HuH-7 (cell line): Measurements from ENCODE around the gene UBE2D2.
A peak's percentile ranks its signal among the peaks of the same experiment; 100 is the strongest.
"Not testable (repeated sequence)": the region's sequence is repeated elsewhere in the genome, so short reads cannot be mapped to it uniquely, and the experiment has no call there.

ENCODE experiments used
- DNase-seq: peaks from one replicate; pipeline ENCODE4 v3.0.0; 2011; ENCODE audit warnings: low spot score

The UBE2D2 gene

DNA sequence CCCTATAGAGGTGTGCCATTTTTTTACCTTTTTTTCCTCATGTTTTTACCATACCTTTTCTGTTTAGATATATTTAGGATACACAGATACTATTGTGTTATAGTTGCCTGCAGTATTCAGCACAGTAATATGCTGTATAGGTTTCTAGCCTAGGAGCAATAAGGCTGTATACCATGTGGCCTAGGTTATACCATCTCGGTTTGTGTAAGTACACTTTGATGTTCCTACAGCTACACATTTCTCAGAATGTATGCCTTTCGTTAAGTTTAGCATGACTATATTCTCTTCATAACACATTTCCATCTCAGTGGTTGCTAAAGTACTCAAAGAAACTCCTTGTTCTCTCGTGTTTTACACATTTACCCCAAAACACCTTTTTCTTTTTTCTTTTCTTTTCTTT, 23.0 kb downstream of the UBE2D2 start:
- DNase-seq, result no peak

DNA sequence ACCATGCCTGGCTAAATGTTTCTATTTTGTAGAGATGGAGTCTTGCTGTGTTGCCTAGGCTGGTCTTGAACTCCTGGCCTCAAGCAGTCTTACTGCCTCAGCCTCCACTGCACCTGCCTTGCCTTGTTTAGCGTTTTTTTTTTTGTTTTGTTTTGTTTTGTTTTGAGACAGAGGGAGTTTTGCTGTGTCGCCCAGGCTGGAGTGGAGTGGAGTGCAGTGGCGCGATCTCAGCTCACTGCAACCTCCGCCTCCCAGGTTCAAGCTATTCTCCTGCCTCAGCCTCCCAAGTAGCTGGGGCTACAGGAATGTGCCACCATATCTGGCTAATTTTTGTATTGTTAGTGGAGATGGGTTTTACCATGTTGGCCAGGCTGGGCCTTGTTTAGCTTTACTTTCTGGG, 27.0 kb downstream of the UBE2D2 start:
- DNase-seq, result not testable (repeated sequence)

- DNase-seq, result no peak
Measured at GRCh38 chr5:139588962-139589361, 27.8 kb downstream of the UBE2D2 start.

- no peak for DNase-seq
Measured at GRCh38 chr5:139592289-139592688, 31.1 kb downstream of the UBE2D2 start.

DNA sequence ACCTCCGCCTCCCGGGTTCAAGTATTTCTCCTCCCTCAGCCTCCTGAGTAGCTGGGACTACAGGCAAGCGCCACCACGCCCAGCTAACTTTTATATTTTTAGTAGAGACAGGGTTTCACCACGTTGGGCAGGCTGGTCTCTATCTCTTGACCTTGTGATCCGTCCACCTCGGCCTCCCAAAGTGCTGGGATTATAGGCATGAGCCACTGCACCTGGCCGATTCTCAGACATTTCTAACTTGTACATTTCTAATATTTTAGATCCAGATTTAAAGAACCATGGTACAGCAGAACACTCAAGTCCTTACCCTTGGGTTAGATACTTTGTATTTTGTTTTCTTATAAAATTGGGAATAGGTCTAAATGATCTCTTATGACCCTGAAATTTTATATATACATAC, 31.9 kb downstream of the UBE2D2 start:
- not testable (repeated sequence) for DNase-seq

DNA sequence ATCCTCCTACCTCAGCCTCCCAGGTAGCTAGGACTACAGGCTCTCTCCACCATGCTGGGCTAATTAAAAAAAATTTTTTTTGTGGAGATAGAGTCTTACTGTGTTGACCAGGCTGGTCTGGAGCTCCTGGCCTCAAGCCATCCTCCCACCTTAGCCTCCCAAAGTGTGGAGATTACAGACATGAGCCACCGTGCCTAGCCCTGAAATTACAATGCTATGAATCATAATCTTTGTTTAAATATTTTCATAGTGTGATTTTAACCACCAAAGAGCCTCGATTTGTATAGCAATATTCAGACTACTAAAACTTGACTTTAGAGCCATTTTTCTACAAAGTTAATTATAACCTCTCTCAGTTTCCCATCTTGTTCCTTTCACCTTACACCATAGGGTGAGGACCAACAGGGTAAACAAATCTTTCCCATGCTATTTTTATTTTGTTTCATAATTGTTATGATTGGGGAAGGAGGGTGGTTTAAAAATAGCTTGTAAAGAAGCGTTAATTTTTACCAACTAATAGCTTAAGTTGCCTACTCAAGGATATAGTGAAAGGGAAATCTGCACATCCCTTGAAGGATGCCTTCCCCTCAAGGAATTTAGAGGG, 32.7 kb downstream of the UBE2D2 start:
- no peak for DNase-seq

- no peak for DNase-seq
Measured at GRCh38 chr5:139597134-139597533, 36.0 kb downstream of the UBE2D2 start.

DNA sequence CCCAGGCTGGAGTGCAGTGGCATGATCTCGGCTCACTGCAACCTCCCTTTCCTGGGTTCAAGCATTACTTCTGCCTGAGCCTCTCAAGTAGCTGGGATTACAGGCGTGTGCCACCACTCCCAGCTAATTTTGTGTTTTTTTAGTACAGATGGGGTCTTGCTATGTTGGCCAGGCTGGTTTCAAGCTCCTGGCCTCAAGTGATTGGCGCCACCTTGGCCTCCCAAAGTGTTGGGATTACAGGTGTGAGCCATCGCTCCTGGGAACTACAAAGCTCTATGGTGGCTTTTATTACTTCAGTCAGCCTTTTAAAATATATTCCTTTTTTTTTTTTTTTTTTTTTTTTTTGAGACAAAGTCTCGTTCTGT, 37.4 kb downstream of the UBE2D2 start:
- not testable (repeated sequence) for DNase-seq

- no peak for DNase-seq
Measured at GRCh38 chr5:139600336-139600949, 39.3 kb downstream of the UBE2D2 start.

- DNase-seq, result no peak
Measured at GRCh38 chr5:139601429-139601828, 40.3 kb downstream of the UBE2D2 start.

DNA sequence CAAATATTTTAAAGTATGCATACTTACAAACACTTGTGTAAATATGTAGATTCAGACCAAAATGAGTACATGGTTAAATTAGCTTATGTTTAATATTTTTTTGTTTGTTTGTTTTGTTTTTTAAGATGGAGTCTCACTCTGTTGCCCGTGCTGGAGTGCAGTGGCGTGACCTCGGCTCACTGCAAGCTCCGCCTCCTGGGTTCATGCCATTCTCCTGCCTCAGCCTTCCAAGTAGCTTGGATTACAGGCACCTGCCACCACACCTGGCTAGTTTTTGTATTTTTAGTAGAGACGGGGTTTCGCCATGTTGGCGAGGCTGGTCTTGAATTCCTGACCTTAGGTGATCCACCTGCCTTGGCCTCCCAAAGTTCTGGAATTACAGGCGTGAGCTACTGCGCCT, 40.8 kb downstream of the UBE2D2 start:
- not testable (repeated sequence) for DNase-seq

- no peak for DNase-seq
Measured at GRCh38 chr5:139605887-139606286, 44.7 kb downstream of the UBE2D2 start.

DNA sequence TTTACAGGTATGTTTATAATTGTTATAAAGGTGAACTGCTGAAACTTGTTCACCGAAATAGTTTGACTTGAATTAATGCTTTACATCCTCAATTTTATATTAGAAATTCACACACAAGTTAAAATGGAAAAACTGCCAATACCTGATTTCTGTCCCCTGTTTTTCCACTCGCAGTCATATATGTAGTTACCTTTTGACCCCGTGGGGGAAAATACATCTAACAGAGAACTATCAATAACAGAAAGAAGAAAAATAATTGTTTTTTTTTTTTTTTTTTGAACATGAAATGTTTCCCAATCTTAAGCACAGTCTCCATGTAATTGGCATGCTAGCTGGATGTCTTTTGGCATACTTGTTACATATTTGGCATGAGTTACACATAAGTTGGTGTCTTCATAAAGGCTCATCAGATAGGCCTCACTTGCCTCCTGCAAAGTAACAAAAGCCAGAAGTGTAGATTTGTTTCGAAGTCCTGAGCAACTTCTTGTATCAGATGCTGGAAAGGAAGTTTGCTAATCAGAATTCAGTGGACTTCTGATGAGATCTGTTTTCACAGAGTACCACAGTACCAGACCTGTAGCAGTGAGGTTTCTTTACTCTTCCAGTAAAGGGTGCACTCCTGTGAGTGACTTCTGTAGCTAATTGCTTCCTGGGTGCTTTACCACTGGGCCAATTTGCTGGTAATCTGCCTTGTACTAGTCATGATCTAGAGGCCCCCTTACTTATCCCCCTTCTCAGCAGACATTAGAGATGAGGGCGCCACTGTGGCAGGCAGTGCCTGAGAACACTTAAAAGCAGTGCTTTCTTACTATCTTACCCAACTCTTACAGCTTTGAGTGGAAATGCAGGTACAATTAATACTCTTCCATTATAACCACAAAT, 50.8 kb downstream of the UBE2D2 start:
- no peak for DNase-seq

DNA sequence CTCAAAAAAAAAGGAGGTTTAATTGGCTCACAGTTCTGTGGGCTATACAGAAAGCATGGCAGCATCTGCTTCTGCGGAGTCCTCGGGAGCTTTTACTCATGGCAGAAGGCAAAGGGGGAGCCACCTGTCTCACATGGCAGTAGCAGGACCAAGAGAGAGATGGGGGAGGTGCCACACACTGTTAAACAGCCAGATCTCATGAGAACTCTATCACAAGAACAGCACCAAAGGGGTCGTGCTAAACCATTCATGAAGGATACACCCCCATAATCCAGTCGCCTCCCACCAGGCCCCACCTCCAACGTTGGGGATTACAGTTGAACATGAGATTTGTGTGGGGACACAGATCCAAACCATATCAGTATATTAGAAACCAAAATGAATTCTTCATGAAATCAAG, 58.7 kb downstream of the UBE2D2 start:
- no peak for DNase-seq

- DNase-seq, result not testable (repeated sequence)
Measured at GRCh38 chr5:139625398-139625797, 64.3 kb downstream of the UBE2D2 start.

DNA sequence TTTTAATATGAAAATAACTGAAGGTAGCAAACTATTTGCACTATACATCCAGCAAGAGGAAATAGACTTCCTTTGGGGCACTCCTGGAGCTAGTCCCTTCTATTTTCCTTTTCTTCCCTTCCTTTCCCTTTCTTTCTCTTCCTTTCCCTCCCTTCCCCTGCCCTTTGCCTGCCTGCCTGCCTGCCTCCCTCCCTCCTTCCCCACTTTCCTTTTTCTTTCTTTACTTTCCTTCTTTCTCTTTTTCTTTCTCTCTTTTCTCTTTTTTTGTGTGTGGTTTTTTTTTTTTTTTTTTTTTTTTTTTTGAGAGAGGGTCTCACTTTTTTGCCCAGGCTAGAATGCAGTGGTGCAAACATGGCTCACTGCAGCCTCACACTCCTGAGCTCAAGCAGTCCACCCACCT, 69.7 kb downstream of the UBE2D2 start:
- DNase-seq, result no peak

GRCh38 chr5:139631520-139632165, 70.5 kb downstream of the UBE2D2 start:
- DNase-seq, result no peak

- DNase-seq, result peak; percentile 76
Measured at GRCh38 chr5:139633295-139634027, 72.3 kb downstream of the UBE2D2 start.

- DNase-seq, result no peak
Measured at GRCh38 chr5:139634028-139634325, 72.8 kb downstream of the UBE2D2 start.

GRCh38 chr5:139634541-139634940, 73.4 kb downstream of the UBE2D2 start:
- no peak for DNase-seq

DNA sequence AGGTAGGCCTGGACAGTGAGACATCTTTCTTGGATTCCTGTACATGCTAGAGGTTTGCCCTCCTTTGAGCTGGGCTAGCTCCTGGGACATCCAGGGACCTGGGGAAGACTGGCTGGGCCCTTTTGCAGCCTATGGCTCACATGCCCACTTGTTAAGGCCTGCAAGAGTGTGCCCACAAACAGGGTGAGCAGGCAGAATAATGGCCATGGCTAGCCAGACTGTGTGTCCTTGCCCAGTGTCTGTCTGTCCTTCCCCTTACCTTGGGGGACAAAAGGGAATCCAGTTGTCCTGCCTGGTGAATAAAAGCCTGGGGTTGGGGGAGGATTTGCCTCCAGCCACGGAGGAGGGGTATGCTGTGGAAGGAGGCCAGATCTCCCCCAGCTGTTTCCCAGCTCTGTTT, 74.1 kb downstream of the UBE2D2 start:
- no peak for DNase-seq

DNA sequence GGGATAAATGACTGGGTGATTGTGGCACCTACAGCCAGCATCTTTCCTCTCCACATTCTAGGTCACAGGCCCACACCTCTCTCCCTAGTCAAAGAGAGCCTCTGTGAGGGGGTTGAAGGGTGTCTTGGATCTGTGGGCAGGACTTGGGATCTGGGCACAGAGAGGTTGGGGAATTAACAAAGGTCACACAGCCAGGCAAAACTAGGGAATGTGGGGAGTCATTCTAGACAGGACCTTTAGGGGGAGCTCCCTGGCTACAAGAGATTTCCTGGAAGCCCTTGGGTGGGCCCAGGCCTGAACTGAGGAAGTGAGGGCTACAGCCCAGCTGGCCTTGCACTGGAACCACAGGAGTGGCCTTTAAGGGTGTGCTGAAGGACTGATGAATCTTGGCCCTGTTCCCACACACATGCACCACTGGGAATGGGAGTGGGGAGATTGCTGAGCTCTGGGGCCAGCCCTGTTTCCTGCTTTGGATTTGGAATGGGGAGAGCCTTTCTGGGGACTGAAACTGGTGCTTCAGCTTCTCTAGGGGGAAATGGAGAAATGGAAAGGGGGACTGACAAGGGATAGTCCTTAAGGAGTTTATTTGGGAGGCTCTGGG, 74.6 kb downstream of the UBE2D2 start:
- no peak for DNase-seq
